Epithelial cell of proximal tubule (primary cell): ENCODE measurements around the gene MIER2. TPM values are rescaled to one million over a fixed set of nuclear protein-coding genes. Genes with fewer than 3 reads are reported as not detected.

Experiments
- total RNA-seq: library from RNA; depleted of rRNA; stranded (reverse); fragments of >200 nt; gene quantifications from 2 replicates; pipeline ENCODE4 v1.2.3, GENCODE V29; 2015

The MIER2 gene
- total RNA-seq, 1 donor from 2014 or later = 21.3 TPM

Other genes with a start within 250 kb of the MIER2 start
- not detected in 2 replicates for gene OR4F17, start 237.7 kb downstream of the MIER2 start, total RNA-seq
- gene PLPP2, start 53.4 kb downstream of the MIER2 start, total RNA-seq = 45.2 and 51.7 TPM in 2 replicates
- 0.12 TPM in 1 of 2 replicates, not detected in the other for gene C2CD4C, start 64.4 kb upstream of the MIER2 start, total RNA-seq
- gene SHC2, start 116.2 kb upstream of the MIER2 start, total RNA-seq = 0.07 and 2.1 TPM in 2 replicates
- gene MADCAM1, start 151.7 kb upstream of the MIER2 start, total RNA-seq = 0.17 TPM in 1 of 2 replicates, not detected in the other
- gene TPGS1, start 162.7 kb upstream of the MIER2 start, total RNA-seq = 56.4 and 78.1 TPM in 2 replicates
- gene CDC34, start 187.0 kb upstream of the MIER2 start, total RNA-seq = 142 and 265 TPM in 2 replicates
- gene GZMM, start 199.3 kb upstream of the MIER2 start, total RNA-seq = not detected in 2 replicates
- 705 and 835 TPM in 2 replicates for gene BSG, start 227.8 kb upstream of the MIER2 start, total RNA-seq
- gene HCN2, start 245.1 kb upstream of the MIER2 start, total RNA-seq = 0.22 TPM in 1 of 2 replicates, not detected in the other